ENCODE results near the gene FNDC8. TPM values are rescaled to one million over a fixed set of nuclear protein-coding genes. Genes with fewer than 3 reads are reported as not detected.

Gene FNDC8
- total and polyA plus RNA-seq, 2 donors (not counting 1 experiment from before 2014, with no cell fraction given): not detected

- Histone ChIP-seq H3K4me2 (replicated peaks; ENCODE audit: low read depth, low read length, poor library complexity, severe bottlenecking) (no peak overlapping the region), H3K9me3 (ENCODE audit: control extremely low read depth in 1 of 3, control insufficient read depth in 2 of 3, insufficient read depth in 1 of 3, low read length in 2 of 3) (no peaks in the 10 kb centered on the region), H3K27me3 (replicated peaks in 1 of 4; ENCODE audit: control extremely low read depth in 1 of 4, control insufficient read depth in 3 of 4, insufficient read depth in 4 of 4, low read length in 3 of 4) (no peaks in the 10 kb centered on the region), H3K4me3 (ENCODE audit: control extremely low read depth in 1 of 5, extremely low read depth in 1 of 5, insufficient read depth in 1 of 5, low read depth in 2 of 5, low read length in 4 of 5) (no peak overlapping the region), H3K9ac (ENCODE audit: low read length) (no peak overlapping the region), H3K27ac (ENCODE audit: low read length in 2 of 2) (no peak overlapping the region), H2AFZ (ENCODE audit: insufficient read depth, low read depth, low read length, poor library complexity, severe bottlenecking) (no peak overlapping the region), H3K4me1 (ENCODE audit: control insufficient read depth in 2 of 2, insufficient read depth in 2 of 2, low read length in 2 of 2) (peaks cover 6 to 8% of the 10 kb centered on the region in 2 donors), H3K36me3 (replicated peaks in 1 of 2; ENCODE audit: control extremely low read depth in 1 of 2, control insufficient read depth in 1 of 2, extremely low read depth in 1 of 2, insufficient read depth in 2 of 2, low read length in 1 of 2) (no peaks in the 10 kb centered on the region), H3K79me2 (ENCODE audit: control insufficient read depth, insufficient read depth, low read length) (peaks cover 59% of the 10 kb centered on the region), H4K20me1 (ENCODE audit: control insufficient read depth, insufficient read depth, low read length, poor library complexity, severe bottlenecking) (peaks cover 8% of the 10 kb centered on the region)
- H3K27ac Mint-ChIP-seq: no peak overlapping the region
- intact Hi-C loops (cut with micrococcal nuclease): no loop called here
- no peaks in the 10 kb centered on the region for H3K9me3 Mint-ChIP-seq (ENCODE audit: insufficient read depth)
- 83% methylated on average over 3 of the region's 5 CpGs for WGBS (ENCODE audit: insufficient coverage)
- DNase-seq (no peak), ATAC-seq (ENCODE audit: low read depth) (no peak)
- H3K27me3 Mint-ChIP-seq: no peaks in the 10 kb centered on the region
- peaks cover 34% of the 10 kb centered on the region for H3K4me1 Mint-ChIP-seq
- ChIA-PET POLR2A (interaction anchor here (0.7 kb wide), 1 partner anchor 10 kb away, joined by 3 read pairs; no protein-coding TSS in a partner anchor), CTCF (interaction anchor here (1.0 kb wide), 1 partner anchor 74 kb away, joined by 3 read pairs; no protein-coding TSS in a partner anchor)
- TF ChIP-seq CTCF (IDR thresholded peaks at IDR 0.05) (no peak), EZH2 (IDR thresholded peaks at IDR 0.05; ENCODE audit: borderline replicate concordance, insufficient read depth, low read depth, low read length, poor library complexity, severe bottlenecking) (no peak)
- H3K4me3 Mint-ChIP-seq: no peak overlapping the region
Measured at GRCh38 chr17:35073991-35074627, 47.3 kb upstream of the FNDC8 start.
